HG03175 (cell line): Measurements from ENCODE around the gene RPP14.
"Not testable (repeated sequence)": the region's sequence is repeated elsewhere in the genome, so short reads cannot be mapped to it uniquely, and the experiment has no call there.

Experiments
- ATAC-seq: cut with Tn5 transposase; IDR thresholded peaks from one replicate; pipeline ENCODE4 v1.9.1; 2021; ENCODE audit warnings: mild to moderate bottlenecking, moderate library complexity; ENCODE audit not compliant: unreplicated experiment

The RPP14 gene

DNA sequence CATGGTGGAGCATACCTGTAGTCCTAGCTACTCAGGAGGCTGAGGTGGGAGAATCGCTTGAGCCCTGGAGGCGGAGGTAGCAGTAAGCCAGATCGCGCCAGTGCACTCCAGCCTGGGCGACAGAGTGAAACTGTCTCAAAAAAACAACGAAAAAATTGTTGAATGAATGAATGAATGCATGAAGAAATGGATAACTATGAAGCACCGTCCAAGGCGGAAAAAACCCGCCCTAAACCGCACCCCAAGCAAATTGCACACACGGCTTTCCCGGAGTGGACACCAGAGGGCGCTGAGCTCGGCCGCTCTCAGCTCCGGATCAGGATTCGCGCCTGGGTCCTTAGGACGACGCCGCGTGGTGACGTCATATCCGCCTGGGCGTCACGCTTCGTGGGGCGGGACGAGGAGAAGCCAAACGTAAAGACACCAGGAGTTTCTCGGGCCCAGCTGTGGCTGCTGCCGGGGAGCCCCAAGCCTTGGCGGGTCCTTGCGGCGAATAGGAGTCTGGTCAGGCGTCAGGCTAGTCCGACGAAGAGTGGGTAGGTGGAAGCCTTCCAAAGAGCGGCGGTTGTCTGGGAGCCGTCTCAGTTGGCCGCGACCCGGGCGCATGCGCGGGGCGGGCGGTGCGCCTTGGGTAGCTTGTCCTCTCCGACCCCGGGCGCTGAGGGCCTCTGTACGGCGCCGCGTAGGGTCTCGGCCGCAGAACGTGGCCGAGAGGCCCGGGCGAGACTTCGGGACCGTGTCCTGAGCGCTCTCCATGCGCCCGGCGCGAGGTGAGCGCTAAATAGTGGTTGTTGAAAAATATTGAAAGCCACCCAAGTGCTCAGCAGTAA lies at the start of gene RPP14, which contains the start of gene HTD2:
Gene RPP14 (plus strand): TSS at position 364 of the 830 bp plus-strand sequence. CDS start 4,085 bp downstream, outside the sequence.
Gene HTD2 (plus strand): TSS at position 639 of the 830 bp plus-strand sequence. CDS start 11,094 bp downstream, outside the sequence.
- ATAC-seq = peak; percentile 88

DNA sequence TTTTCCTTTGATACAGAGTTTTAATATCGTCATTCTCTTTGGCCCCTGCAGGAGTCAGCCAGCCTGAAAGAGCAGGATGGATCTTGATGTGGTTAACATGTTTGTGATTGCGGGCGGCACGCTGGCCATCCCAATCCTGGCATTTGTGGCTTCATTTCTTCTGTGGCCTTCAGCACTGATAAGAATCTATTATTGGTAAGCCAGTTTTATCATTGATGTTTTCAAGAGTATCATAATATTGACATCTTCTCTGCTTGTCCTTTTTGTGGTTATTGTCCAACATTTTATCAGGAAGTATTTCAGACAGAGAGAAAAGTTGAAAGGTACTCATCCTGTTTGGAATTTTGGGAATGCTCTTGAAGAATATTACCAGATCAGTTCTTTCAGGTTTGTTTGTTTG lies 49.5 kb upstream of the RPP14 start:
- no peak for ATAC-seq

DNA sequence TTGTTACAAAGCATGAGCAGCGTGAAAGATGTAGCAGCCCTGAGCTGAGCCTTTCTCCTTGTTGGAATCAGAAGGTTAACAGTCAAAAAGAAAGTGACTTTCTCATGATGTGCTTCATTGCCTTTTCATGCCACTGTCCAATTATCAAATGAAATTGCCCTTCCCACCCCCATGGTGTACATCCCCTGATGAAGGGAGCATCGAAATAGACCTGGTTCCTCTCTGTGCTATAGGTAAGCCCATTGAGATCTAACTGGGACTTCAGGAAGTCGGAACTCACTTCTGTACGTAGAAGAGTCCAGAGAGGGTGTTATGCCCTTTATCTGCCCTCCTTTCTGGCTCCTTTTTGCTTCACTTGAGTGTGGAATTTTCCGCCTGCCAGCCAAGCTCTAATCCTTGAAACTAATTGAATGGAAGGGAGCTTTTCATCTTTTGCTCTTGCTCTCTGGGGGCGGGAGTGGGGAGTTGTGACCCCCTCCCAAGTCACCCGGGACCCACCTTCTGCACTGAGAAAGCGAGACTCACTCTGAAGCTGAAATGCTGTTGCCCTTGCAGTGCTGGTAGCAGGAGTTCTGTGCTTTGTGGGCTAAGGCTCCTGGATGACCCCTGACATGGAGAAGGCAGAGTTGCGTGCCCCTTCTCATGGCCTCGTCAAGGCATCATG lies 47.5 kb upstream of the RPP14 start:
- ATAC-seq = no peak

DNA sequence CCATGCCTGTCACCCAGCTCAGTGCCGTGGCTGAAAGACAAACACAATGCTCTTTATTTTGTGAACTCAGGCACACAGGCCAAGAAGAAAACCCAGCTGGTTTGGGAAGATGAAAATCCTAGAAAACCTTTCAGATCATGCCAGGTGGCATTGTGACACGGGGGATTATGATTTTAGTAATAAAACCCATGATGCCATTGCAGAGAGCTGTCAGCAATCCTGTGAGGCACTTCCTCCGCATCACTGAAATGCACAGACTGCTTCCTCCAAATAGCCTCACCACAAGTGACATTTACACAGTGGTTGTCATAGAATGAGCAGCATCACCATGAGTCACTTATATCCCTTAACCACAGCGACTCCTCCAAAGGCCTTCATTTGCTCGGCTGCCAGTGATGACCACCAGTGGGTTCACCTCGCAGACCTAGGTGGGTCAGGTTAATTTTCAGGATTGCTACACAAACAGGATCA lies 45.7 kb upstream of the RPP14 start:
- no peak for ATAC-seq

DNA sequence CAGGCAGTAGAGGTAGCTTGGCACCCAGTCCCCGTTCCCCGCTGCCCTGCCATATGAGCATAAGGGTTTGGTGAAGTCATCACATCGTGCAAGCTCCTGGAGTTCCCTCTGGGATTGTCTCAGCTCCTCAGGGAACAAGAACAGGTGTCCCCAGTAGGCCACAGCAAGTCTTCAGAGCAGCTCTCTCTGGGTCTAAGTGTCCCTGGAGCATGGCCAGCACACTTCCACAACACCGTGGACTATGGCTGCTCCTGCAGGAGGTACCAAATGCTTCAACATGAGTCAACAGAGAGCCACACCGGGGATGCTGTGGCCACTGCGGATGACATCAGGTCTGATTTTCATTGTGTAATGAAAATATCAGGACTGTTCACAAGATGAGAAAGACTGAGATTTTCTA lies 45.3 kb upstream of the RPP14 start:
- ATAC-seq = no peak

DNA sequence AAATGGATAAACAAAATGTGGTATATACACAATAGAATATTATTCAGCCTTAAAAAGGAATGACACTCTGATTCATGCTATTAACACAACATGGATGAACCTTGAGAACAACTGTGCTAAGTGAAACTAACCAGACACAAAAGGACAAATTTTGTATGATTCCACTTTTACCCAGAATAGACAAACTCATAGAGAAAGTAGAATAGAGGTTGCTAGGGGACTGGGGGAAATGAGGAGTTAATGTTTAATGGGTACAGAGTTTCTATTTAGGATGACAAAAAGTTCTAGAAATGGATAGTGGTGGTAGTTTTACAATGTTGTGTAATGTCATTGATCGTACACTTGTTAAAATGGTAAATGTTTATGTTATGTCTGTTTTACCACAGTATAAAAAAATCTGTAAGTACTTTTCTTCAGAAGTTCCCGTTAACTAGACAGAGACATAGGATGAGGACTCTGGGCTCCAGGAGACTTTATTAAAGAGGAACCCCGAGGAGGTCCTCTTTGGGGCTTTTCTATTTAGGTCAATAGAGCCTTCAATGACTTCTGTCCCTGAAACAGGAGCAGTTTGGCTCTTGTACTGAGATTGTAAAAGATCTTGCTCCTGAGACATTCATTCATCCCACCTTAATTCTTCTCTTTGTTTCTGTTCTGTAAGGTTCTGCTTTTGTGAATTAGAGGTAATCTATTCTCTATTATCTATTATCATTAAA lies 43.9 kb upstream of the RPP14 start:
- ATAC-seq = peak; percentile 93

DNA sequence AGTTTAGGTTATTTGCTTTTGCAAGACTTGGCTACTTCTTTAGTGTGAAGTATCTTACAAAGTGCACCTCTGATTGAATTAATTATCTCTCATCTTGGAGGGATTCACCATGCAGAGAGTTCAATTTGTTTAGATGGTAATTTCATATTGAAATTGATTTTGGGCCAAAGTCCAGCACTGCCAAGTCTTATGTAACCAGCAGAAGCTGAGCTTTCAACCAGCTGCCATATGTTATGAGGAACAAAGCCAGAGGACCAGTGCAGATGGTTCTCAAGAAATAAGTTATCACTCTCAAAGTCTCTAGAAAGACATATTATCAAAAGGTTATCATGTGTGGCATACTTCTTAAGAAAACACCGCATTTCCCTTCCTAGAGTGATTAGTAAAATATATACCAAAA lies 39.5 kb upstream of the RPP14 start:
- ATAC-seq = no peak

DNA sequence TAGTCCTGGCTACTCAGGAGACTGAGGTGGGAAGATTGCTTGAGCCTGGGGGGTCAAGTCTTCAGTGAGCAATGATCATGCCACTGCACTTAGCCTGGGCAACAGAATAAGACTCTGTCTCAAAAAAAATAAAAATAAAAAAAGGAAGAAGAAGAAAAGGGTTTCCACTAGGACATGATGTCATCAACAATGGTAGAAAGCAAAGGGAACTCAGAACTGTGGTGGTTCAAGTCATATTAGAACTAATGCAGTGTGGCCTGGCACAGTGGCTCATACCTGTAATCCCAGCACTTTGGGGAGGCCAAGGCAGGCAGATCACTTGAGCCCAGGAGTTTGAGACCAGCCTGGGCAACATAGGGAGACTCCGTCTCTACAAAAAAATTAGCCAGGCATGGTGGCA lies 38.5 kb upstream of the RPP14 start:
- not testable (repeated sequence) for ATAC-seq

DNA sequence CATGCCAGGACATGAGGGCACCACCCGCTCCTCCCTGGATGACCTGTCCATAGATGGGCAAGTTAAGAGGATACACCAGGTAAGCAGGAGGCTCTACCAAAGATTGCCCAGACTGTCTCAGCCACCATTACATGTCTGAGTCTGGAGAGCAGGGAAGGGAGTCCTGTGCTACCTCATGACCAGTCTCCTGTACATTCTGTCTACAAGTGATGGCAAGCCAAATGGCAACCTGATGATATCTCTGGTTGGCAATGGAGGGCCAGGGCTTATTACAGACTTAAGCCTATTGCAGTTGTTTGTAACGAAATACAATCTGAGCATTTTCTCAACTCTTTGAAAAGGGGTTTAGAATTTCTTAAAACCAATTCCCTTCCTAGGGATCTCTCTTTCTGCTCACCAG lies 36.7 kb upstream of the RPP14 start:
- ATAC-seq = no peak

DNA sequence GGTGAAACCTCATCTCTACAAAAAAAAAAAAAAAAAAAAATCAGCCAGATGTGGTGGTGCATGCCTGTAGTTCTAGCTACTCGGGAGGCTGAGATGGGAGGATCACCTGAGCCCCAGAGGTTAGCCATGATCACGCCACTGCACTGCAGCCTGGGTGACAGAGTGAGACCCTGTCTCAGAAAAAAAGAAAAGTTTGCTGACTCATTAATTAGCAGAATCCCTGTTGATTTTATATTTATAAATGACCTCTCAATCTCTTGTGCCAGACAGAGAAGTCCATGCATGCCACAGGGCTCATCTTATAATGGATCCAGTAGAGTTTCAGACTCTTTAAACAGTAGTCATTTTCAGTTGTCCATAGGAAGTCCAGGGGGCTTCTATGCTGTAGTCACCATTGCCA lies 35.6 kb upstream of the RPP14 start:
- ATAC-seq = no peak

DNA sequence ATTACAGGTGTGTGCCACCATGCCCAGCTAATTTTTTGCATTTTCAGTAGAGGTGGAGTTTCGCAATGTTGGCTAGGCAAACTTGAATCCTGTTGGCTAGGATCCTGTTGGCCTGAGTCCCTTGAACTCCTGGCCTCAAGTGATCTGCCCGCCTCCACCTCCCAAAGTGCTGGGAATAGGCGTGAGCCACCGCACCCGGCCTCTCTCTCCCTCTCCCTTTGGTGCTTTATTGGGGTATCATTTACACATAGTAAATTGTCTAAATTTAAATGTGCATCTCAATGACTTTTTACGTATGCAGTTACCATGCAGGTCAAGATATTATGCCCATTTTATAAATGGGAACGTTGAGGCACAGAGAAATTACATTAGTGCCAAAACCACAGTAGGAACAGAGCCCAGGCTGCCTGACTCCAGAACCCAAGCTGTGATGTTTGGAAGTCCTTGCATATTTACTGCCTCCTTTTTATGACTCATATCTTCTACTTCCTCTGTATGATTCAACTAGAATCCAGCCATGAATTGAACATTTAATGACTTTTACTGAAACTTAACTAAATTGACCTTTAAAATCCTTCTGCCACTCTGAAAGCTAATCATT lies 34.0 kb upstream of the RPP14 start:
- no peak for ATAC-seq

DNA sequence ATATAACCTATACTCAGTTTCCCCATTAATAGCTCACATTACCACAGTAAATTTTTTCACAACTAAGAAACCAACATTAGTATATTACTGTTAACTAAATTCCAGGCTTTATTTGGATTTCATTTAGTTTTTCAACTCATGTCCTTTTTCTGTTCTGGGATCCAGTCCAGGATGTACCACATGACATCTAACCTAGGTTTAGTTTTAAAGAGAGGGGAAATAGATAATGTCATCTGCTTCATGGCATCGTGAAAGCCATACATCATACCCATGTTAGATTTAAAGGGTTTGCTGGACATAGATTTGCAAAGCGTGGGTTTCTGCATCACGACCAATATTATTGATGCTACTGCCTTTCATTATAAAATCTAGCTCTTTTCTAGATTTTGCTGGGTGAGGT lies 33.2 kb upstream of the RPP14 start:
- ATAC-seq = no peak

DNA sequence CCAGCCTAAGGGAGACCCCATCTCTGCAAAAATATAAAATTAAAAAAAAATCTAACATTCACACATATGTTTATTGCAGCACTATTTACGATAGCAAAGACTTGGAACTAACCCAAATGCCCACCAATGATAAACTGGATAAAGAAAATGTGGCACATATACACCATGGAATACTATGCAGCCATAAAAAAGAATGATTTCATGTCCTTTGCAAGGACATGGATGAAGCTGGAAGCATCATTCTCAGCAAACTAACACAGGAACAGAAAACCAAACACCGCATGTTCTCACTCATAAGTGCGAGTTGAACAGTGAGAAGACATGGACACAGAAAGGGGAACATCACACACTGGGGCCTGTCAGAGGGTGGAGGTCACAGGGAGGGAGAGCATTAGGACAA lies 32.7 kb upstream of the RPP14 start:
- not testable (repeated sequence) for ATAC-seq

DNA sequence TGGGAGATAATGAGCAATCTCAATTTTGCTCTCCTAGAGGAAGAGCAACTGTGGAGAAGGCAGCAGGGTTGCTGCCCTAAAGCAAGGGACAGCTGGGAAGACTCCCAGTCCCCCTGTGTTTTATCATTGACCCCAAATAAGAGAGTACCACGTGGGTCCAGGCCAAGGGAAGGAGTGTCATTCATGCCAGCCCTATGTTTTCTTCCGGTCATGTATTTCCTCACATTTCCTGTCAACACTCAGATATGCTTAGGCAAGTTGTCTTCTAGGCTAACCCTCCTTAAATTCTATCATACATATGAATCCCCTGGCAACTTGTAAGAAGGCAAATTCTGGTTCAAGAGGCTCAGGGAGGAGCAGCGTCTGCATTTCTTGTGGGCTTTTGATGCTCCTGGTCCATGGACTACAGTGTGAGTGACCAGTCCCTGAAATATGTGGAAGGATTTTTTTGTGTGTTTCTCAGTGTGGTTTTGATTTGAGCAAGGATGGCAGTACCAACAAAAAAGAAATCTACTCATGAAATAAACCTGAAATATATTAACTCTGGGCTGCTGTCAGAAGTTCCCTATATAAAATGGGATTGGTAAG lies 31.9 kb upstream of the RPP14 start:
- ATAC-seq = no peak

DNA sequence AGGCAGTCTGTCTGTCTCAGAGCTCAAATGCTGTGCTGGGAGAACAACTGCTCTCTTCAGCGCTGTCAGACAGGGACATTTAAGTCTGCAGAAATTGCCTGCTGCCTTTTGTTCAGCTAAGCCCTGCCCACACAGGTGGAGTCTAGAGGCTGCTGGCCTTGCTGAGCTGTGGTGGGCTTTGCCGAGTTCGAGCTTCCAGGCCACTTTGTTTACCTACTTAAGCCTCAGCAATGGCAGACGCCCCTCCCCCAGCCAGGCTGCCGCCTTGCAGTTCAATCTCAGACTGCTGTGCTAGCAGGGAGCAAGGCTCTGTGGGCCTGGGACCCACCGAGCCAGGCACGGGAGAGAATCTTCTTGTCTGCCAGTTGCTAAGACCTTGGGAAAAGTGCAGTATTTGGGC lies 25.0 kb upstream of the RPP14 start:
- no peak for ATAC-seq

DNA sequence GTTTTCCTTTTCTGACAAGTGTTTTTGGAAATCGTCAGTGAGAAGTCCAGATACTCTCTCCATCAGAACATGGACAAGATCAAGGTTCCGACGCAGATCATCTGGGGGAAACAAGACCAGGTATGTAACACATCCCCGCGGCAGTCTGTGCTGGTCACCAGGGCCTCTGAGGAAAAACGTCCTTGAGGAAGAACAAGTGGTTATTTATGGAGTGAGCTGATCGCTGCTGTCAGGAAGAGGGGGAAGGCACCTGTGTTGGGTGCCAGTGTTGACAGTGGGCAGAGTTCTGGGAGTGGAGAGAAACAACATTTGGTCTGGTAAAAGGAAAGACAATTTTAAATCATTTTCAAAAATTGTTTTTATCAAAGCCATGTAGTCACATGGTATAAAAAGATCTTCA lies 20.7 kb upstream of the RPP14 start:
- no peak for ATAC-seq

DNA sequence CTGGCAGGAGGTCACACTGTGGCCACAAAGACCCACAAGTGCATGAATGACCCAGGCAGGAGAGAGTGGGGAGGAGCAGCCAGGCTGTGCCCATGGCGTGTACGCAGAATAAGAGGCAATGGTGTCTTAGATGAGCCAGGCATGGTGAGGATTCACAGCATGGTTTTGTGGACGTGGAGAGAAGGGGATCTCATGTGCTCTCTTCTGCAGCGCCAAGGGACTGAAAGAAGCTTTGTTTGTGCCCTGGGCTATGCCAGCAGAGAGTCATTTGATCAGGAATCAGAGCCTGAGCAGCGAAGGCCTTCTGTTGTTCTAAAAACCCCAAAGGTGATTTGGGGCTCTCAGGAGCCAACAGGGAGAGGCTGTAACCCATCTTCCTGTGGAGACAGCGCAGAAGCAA lies 18.7 kb upstream of the RPP14 start:
- ATAC-seq = no peak

DNA sequence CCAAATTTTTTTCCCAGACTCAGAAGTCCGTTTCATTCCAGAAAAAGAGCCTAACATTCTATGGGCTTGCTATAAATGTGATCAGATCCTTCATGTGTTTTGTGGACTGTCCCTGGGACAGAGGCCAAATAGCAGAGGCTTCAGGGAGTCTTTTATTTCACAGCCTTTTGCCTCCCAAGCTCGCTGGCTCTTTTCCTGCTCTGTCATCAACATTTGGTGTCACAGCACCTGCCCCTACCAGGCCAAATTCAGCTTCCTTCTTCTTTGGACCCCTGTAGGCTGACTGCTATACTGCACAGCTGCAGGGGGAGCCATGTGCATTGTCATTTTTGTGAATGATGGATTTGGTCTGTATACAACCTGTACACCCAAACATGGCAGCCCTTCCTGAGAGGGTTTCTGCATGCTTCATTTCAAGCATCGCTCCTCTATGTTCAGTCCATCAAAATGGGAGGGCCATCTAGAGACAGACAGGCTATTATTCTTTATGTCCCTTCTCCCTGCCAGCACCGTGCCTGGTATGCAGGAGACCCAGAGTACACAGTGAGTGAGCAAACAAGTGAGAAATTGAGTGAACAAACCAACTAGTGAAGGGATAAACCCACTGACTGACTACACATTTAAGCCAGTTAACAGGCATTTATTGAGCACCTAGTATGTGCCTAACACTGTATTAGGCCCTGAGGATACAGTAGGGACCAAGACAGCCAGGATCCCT lies 17.9 kb upstream of the RPP14 start:
- no peak for ATAC-seq

DNA sequence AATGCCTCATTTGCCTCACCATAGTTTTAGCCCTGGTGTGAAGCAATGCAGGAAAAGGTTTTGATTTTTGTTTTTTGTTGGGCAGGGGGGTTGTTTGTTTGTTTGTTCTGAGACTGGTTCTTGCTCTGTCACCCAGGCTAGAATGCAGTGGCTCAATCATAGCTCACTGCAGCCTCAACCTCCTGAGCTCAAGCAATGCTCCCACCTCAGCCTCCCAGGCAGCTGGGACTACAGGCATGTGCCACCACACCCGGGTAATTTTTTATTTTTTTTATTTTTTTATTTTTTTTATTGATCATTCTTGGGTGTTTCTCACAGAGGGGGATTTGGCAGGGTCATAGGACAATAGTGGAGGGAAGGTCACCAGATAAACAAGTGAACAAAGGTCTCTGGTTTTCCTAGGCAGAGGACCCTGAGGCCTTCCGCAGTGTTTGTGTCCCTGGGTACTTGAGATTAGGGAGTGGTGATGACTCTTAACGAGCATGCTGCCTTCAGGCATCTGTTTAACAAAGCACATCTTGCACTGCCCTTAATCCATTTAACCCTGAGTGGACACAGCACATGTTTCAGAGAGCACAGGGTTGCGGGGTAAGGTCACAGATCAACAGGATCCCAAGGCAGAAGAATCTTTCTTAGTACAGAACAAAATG lies 17.0 kb upstream of the RPP14 start:
- not testable (repeated sequence) for ATAC-seq

DNA sequence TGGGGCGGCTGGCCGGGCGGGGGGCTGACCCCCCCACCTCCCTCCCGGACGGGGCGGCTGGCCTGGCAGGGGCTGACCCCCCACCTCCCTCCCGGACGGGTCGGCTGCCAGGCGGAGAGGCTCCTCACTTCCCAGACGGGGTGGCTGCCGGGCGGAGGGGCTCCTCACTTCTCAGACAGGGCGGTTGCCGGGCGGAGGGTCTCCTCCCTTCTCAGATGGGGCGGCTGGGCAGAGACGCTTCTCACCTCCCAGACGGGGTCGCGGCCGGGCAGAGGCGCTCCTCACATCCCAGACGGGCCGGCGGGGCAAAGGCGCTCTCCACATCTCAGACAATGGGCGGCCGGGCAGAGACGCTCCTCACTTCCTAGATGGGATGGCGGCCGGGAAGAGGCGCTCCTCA lies 15.6 kb upstream of the RPP14 start:
- ATAC-seq = not testable (repeated sequence)
